CD4-positive, CD25-positive, alpha-beta regulatory T cell (primary cell): ENCODE measurements around the gene RNF39. TPM values are rescaled to one million over a fixed set of nuclear protein-coding genes. Genes with fewer than 3 reads are reported as not detected.

Source experiments
- ATAC-seq, 2 donors: fragments of 150-1000 bp; cut with Tn5 transposase; one replicate each; pipeline ENCODE4 v1.10.0; 2021; ENCODE audit warnings: low read depth in 2 of 2, moderate number of reproducible peaks in 2 of 2, moderate library complexity in 1 of 2
- DNase-seq, 3 donors: peaks; one replicate each; pipeline versions ENCODE4 v3.0.0 to v3.0.0-alpha.2; 2012 to 2022; ENCODE audit warnings: mixed read lengths in 1 of 3
- H3K27ac ChIP-seq: one replicate; pipeline ENCODE4 v1.7.0; 2013; ENCODE audit warnings: mild to moderate bottlenecking, low read length; ENCODE audit not compliant: insufficient read depth, poor library complexity, severe bottlenecking
- H3K27me3 ChIP-seq: one replicate; pipeline ENCODE4 v1.7.0; 2013; ENCODE audit warnings: low read length; ENCODE audit not compliant: control insufficient read depth, insufficient read depth
- H3K36me3 ChIP-seq: one replicate; pipeline ENCODE4 v1.7.0; 2013; ENCODE audit warnings: mild to moderate bottlenecking, low read length, moderate library complexity; ENCODE audit not compliant: control insufficient read depth, insufficient read depth
- H3K4me1 ChIP-seq: 2 replicates; pipeline ENCODE4 v1.7.0; 2013; ENCODE audit warnings: mild to moderate bottlenecking, low read length; ENCODE audit not compliant: insufficient read depth, control insufficient read depth, poor library complexity, severe bottlenecking
- H3K4me3 ChIP-seq: one replicate; pipeline ENCODE4 v1.7.0; 2013; ENCODE audit warnings: low read depth, mild to moderate bottlenecking, low read length, moderate library complexity
- H3K9me3 ChIP-seq, 2 experiments: 1 replicate in 1 of 2; 2 replicates in 1 of 2; pipeline ENCODE4 v1.7.0; 2013; ENCODE audit warnings: low read length in 2 of 2, mild to moderate bottlenecking in 1 of 2, moderate library complexity in 1 of 2; ENCODE audit not compliant: control insufficient read depth in 2 of 2
- H3K27ac Mint-ChIP-seq, 3 donors: one replicate each; pipeline ENCODE4 v1.8.0; 2020 to 2022; ENCODE audit warnings: mild to moderate bottlenecking in 3 of 3, mixed read lengths in 3 of 3, moderate library complexity in 2 of 3
- H3K27me3 Mint-ChIP-seq: one replicate; pipeline ENCODE4 v1.8.0; 2022; ENCODE audit warnings: mild to moderate bottlenecking, mixed read lengths
- H3K36me3 Mint-ChIP-seq: one replicate; pipeline ENCODE4 v1.8.0; 2020; ENCODE audit warnings: mixed read lengths
- H3K4me1 Mint-ChIP-seq, 4 donors: one replicate each; pipeline ENCODE4 v1.8.0; 2020 to 2022; ENCODE audit warnings: mixed read lengths in 4 of 4, mild to moderate bottlenecking in 1 of 4
- H3K4me3 Mint-ChIP-seq, 4 donors: one replicate each; pipeline ENCODE4 v1.8.0; 2020 to 2022; ENCODE audit warnings: mild to moderate bottlenecking in 4 of 4, mixed read lengths in 4 of 4, moderate library complexity in 3 of 4
- H3K9me3 Mint-ChIP-seq, 7 donors: one replicate each; pipeline ENCODE4 v1.8.0; 2020 to 2022; ENCODE audit warnings: mixed read lengths in 7 of 7, mild to moderate bottlenecking in 3 of 7, moderate library complexity in 2 of 7
- polyA plus RNA-seq, 4 donors: library from polyadenylated mRNA; unstranded; fragments of 300-500 nt; fragmentation: Illumina TruSeq; gene quantifications; one replicate each; pipeline ENCODE4 v1.2.3, GENCODE V29; 2021
- total RNA-seq: library from RNA; stranded (reverse); gene quantifications from one replicate; pipeline ENCODE4 v1.2.3, GENCODE V29; 2022

Gene RNF39
- total and polyA plus RNA-seq, 5 donors from 2014 or later: 0.14 to 0.23 TPM; not detected in 3

DNA sequence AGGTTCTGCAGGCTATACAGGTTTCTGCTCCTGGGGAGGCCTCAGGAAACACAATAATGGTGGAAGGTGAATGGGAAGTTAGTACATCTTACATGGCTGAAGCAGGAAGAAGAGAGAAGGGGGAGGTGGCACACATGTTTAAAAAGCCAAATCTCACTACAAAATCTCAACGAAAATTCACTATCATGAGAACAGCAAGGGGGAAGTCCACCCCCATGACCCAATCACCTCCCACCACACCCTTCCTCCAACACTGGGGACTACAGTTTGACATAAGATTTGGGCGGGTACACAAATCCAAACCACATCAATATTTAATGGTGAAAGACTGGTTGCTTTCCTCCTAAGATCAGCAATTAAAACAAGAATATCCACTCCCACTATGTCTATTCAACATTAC is 28.3 kb downstream of the RNF39 start:
- no peak overlapping the region for H3K4me3 ChIP-seq
- no peaks in the 10 kb centered on the region for H3K27me3 Mint-ChIP-seq
- H3K9me3 Mint-ChIP-seq: peaks cover 0 to 1% (median 0%) of the 10 kb centered on the region in 7 donors
- no peaks in the 10 kb centered on the region for H3K9me3 ChIP-seq
- no peak for ATAC-seq
- H3K27me3 ChIP-seq: no peaks in the 10 kb centered on the region
- no peak overlapping the region for H3K27ac Mint-ChIP-seq
- no peaks in the 10 kb centered on the region for H3K36me3 ChIP-seq
- no peak overlapping the region for H3K27ac ChIP-seq
- H3K4me1 ChIP-seq: no peaks in the 10 kb centered on the region
- H3K36me3 Mint-ChIP-seq: peaks cover 37% of the 10 kb centered on the region
- H3K4me3 Mint-ChIP-seq: no peak overlapping the region
- no peak for DNase-seq
- peaks cover 0 to 18% (median 3%) of the 10 kb centered on the region in 4 donors for H3K4me1 Mint-ChIP-seq

DNA sequence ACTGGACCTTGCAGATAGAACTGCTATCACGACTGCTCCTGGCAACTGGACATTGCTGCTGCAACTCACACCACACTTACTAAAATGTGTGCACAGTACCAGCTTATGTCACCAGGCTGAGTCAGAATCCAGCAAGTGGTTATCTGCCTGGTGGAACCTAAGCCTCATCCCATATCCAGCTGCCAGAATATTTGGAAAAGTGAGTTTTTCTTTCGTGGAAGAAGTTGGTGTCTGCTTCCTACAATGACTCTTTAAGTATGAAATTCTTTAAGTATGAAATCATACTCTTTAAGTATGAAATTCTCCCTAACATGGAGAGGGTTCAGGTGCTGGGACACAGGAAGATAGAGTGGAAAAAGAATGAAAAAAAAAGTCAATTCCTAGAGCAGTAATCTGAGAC is 30.9 kb downstream of the RNF39 start:
- H3K36me3 ChIP-seq: no peaks in the 10 kb centered on the region
- Mint-ChIP-seq H3K27me3 (no peaks in the 10 kb centered on the region), H3K9me3 (peaks cover 0 to 1% (median 0%) of the 10 kb centered on the region in 7 donors), H3K36me3 (peaks cover 28% of the 10 kb centered on the region), H3K4me1 (peaks cover 0 to 15% (median 3%) of the 10 kb centered on the region in 4 donors), H3K27ac (no peak overlapping the region), H3K4me3 (no peak overlapping the region)
- no peaks in the 10 kb centered on the region for H3K27me3 ChIP-seq
- DNase-seq: no peak
- H3K4me1 ChIP-seq: no peaks in the 10 kb centered on the region
- no peaks in the 10 kb centered on the region for H3K9me3 ChIP-seq
- no peak for ATAC-seq
- no peak overlapping the region for H3K27ac ChIP-seq
- no peak overlapping the region for H3K4me3 ChIP-seq

DNA sequence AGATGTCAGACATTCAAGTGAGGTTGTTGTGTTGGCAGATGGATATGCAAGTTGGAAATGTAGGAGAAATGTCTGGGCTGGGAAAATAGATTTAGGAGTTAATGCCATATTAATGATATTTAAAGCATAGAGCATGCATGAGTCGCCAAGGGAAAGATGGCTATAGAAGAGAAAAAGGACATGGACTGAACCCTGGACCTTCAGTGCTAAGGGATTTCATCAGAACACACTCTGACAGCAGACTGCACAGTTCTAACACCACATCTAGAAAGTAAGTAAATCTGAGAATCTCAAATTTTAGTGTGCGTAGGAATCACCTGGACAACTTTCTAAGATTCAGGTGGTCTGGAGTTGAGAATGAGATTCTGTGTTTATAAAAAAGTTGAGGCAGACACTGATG is 31.8 kb downstream of the RNF39 start:
- Histone ChIP-seq H3K4me1 (no peaks in the 10 kb centered on the region), H3K27me3 (no peaks in the 10 kb centered on the region), H3K4me3 (no peak overlapping the region), H3K36me3 (no peaks in the 10 kb centered on the region), H3K9me3 (no peaks in the 10 kb centered on the region), H3K27ac (no peak overlapping the region)
- DNase-seq: no peak
- Mint-ChIP-seq H3K27me3 (no peaks in the 10 kb centered on the region), H3K4me3 (no peak overlapping the region), H3K9me3 (peaks cover 0 to 1% (median 0%) of the 10 kb centered on the region in 7 donors), H3K4me1 (peaks cover 0 to 15% (median 3%) of the 10 kb centered on the region in 4 donors), H3K27ac (no peak overlapping the region), H3K36me3 (peaks cover 25% of the 10 kb centered on the region)
- ATAC-seq: no peak

DNA sequence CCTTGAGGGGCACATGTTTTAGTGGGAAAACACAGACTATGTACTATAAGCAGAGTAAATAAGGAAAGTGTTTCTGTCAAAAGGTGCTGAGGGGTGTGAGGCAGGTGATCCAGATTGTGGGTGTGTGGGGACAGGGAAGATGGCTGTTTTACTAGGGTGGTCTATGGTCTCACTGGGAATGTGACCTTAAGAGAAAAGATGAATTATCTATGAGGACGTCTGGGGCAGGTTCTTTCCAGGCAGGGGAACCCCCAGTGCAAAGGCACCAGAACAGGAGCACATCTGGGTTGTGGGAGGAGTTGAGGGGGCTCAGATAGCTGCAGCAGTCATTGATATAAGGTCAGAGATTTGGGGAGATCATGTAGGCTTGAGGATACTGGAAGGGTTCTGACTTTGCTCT is 32.7 kb downstream of the RNF39 start:
- H3K4me1 ChIP-seq: no peaks in the 10 kb centered on the region
- H3K27me3 Mint-ChIP-seq: no peaks in the 10 kb centered on the region
- H3K27ac Mint-ChIP-seq: peak overlapping the region; percentile 27 to 86 (median 53)
- ATAC-seq: no peak
- no peak overlapping the region for H3K4me3 Mint-ChIP-seq
- peaks cover 20% of the 10 kb centered on the region for H3K36me3 Mint-ChIP-seq
- no peak overlapping the region for H3K4me3 ChIP-seq
- H3K9me3 ChIP-seq: no peaks in the 10 kb centered on the region
- H3K36me3 ChIP-seq: no peaks in the 10 kb centered on the region
- H3K27me3 ChIP-seq: no peaks in the 10 kb centered on the region
- no peak for DNase-seq
- H3K4me1 Mint-ChIP-seq: peaks cover 0 to 16% (median 3%) of the 10 kb centered on the region in 4 donors
- H3K9me3 Mint-ChIP-seq: no peaks in the 10 kb centered on the region
- H3K27ac ChIP-seq: no peak overlapping the region

DNA sequence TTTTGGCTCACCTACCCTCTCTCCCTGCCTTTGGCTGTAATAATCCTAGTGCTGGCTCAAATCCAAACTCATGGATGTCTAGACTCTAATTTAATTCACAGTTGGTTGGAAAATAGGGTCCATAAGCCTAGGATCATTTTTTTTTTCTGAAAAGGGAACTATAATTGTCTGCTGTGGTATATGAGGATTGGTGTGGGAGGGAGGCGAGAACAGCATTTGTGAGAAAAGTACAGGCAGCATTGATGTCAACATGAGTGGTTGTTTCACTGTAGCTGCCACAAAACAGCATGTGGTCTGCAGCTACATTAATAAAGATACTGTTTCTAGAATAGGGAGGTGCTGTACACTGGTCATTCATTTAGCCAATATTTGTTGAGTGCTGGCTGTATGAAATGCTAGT is 33.1 kb downstream of the RNF39 start:
- no peaks in the 10 kb centered on the region for H3K36me3 ChIP-seq
- no peaks in the 10 kb centered on the region for H3K9me3 ChIP-seq
- H3K27me3 ChIP-seq: no peaks in the 10 kb centered on the region
- no peak overlapping the region for H3K4me3 ChIP-seq
- H3K4me1 ChIP-seq: no peaks in the 10 kb centered on the region
- Mint-ChIP-seq H3K27me3 (no peaks in the 10 kb centered on the region), H3K9me3 (no peaks in the 10 kb centered on the region), H3K36me3 (peaks cover 20% of the 10 kb centered on the region), H3K4me3 (no peak overlapping the region), H3K4me1 (peaks cover 0 to 15% (median 3%) of the 10 kb centered on the region in 4 donors), H3K27ac (peak overlapping the region in 2 of 3 donors; percentile 27 to 53)
- H3K27ac ChIP-seq: no peak overlapping the region
- ATAC-seq: no peak
- DNase-seq: no peak

DNA sequence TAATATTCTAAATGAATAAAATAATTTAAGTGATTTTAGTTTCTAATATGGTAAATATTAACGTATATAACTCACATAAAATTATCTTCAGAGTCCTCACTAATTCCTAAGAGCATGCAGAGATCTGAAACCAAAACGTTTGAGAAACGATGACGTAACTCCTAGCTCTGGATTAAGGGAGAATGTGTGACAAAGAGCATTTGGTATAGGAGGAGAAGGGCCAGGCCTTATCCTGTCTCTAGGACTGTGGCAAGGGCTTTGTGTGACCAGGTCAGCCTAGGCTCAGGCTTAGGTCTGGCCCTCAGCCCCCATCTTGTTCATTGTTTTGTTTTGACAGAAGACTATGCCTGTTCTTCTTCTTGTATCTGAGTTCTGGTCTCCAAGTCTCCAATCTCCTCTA is 33.7 kb downstream of the RNF39 start:
- Mint-ChIP-seq H3K9me3 (no peaks in the 10 kb centered on the region), H3K36me3 (peaks cover 20% of the 10 kb centered on the region), H3K27ac (no peak overlapping the region), H3K4me3 (no peak overlapping the region), H3K27me3 (no peaks in the 10 kb centered on the region), H3K4me1 (peaks cover 0 to 9% (median 0%) of the 10 kb centered on the region in 4 donors)
- no peaks in the 10 kb centered on the region for H3K4me1 ChIP-seq
- H3K9me3 ChIP-seq: no peaks in the 10 kb centered on the region
- H3K27ac ChIP-seq: no peak overlapping the region
- no peak overlapping the region for H3K4me3 ChIP-seq
- no peaks in the 10 kb centered on the region for H3K36me3 ChIP-seq
- no peaks in the 10 kb centered on the region for H3K27me3 ChIP-seq
- no peak for ATAC-seq
- DNase-seq: no peak

DNA sequence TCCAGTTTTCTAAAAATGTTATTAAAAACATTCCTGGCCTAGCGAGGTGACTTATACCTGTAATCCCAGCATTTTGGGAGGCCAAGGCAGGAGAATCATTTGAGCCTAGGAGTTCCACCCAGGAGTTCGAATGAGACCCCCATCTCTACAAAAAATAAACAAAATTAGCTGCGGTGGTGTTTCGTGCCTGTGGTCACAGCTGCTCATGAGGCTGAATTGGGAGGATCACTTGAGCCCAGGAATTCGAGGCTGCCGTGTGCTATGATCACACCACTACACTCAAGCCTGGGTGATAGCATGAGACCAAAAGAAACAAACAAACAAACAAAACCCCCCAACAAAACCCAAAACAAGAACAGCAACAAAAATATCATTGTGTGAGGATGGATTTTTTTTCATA is 34.3 kb downstream of the RNF39 start:
- Histone ChIP-seq H3K4me1 (no peaks in the 10 kb centered on the region), H3K9me3 (no peaks in the 10 kb centered on the region), H3K36me3 (no peaks in the 10 kb centered on the region), H3K27me3 (no peaks in the 10 kb centered on the region), H3K27ac (no peak overlapping the region), H3K4me3 (no peak overlapping the region)
- H3K4me3 Mint-ChIP-seq: no peak overlapping the region
- peaks cover 20% of the 10 kb centered on the region for H3K36me3 Mint-ChIP-seq
- H3K27me3 Mint-ChIP-seq: no peaks in the 10 kb centered on the region
- no peak for ATAC-seq
- H3K9me3 Mint-ChIP-seq: no peaks in the 10 kb centered on the region
- DNase-seq: no peak
- H3K4me1 Mint-ChIP-seq: peaks cover 0 to 10% (median 0%) of the 10 kb centered on the region in 4 donors
- no peak overlapping the region for H3K27ac Mint-ChIP-seq

DNA sequence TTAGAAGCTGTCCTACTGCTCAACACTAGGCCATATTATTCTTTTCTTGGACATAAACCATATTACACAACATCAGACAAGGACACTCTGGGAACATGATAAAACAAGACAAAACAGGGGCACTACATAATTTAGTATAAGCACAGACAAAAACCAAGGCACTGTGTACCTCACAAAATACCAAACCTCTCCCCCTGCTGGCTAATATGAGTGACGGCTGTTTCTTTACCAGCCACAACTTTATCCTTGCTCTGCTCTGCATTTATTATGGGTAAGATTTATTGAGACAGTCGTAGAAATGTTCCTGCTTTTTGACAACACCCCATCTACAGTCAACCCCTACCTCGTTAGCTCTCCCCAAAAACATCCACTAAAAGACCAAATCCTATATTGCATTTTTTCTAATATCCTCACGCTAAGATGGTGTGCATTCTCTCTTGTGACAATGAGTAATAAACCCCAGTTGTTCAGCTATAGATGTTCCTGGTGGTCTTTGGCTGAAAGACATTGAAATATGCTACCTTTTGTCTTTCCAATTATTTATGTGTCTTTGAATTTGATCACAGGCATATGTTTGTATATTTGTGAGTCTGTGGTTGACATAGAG is 38.3 kb downstream of the RNF39 start:
- DNase-seq: peak in 1 of 3 donors; percentile 35
- H3K27ac Mint-ChIP-seq: peak overlapping the region in 1 of 3 donors; percentile 9
- H3K4me3 Mint-ChIP-seq: no peak overlapping the region
- Histone ChIP-seq H3K9me3 (no peaks in the 10 kb centered on the region), H3K27me3 (no peaks in the 10 kb centered on the region), H3K27ac (no peak overlapping the region), H3K4me3 (no peak overlapping the region), H3K36me3 (peaks cover 5% of the 10 kb centered on the region), H3K4me1 (no peaks in the 10 kb centered on the region)
- no peaks in the 10 kb centered on the region for H3K9me3 Mint-ChIP-seq
- peak in 1 of 2 donors; percentile 44 for ATAC-seq
- no peaks in the 10 kb centered on the region for H3K27me3 Mint-ChIP-seq
- H3K4me1 Mint-ChIP-seq: peaks cover 0 to 5% (median 0%) of the 10 kb centered on the region in 4 donors
- H3K36me3 Mint-ChIP-seq: peaks cover 20% of the 10 kb centered on the region
